HG03025 (cell line): Measurements from ENCODE around the gene IGFLR1.

ENCODE experiments used
- ATAC-seq: cut with Tn5 transposase; IDR thresholded peaks from one replicate; pipeline ENCODE4 v1.9.1; 2021; ENCODE audit warnings: mild to moderate bottlenecking, moderate library complexity; ENCODE audit not compliant: unreplicated experiment, low FRiP score

Gene IGFLR1

DNA sequence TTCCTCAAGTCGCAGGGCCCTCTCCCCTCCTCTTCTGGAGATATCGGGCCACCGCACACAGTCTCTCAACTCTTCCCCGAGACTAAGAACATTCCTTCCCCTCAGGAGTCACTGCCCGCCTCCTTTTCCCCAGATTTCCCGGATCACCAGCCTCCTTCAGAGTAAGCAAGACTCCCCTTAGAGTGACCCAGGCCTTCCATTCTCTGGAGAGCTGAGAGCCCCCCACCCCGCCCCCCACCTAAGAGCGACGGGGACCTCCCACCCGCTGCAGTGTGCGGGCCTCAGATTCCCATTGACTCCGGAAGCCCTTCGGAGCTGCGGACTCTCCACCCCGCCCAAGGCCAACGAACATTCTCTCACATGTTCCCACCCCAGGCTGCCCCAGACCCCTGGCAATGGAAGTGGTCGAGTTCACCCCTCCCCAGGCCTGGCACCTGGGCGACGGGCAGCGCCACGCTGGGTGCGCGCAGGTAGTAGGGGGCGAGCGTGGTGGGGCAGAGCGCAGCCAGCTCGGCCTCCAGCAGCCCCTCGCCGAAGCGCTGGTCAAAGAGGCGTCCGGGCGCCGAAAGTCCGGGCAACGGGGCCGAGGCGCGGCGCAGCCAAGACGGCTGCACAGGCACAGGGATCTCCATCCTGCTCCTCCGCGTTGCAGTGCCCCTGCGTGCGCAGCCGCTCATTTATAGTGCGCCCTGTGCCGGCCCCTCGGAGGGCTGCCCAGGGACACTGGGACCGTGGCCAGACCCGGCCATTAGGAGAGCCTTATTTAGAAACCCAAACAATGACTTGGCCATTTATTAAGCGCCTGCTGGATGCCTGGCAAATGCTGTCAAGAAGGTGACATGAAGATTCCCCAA, 14.4 kb upstream of the IGFLR1 start, which contains the start of gene HSPB6:
HSPB6 (minus strand) TSS at position 653 of the 854 bp plus-strand sequence; CDS start at position 632, 21 bp downstream.
- no peak for ATAC-seq

- ATAC-seq = no peak
Observed at GRCh38 chr19:35755550-35756376, 13.5 kb upstream of the IGFLR1 start.

DNA sequence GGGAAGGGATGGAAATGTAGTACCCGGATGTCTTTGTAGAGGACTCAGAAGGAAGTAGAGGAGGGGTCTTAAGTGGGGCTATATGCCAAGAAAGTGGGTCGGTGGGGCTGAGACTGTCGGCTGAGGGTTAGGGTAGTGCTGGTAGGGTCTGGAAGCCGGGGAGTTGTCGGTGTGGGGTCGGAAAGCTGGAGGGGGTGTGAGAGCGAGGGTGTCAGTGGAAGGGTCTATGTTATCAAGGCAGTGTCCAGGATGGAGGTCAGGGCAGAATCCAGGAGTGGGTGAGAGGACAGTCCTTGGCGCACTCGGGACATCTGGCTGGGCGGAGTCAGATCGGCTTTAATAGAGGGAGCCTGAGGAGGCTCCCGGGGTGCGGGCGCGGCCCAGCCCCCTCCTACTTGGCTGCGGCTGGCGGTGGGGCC, 12.9 kb upstream of the IGFLR1 start:
- ATAC-seq = no peak

DNA sequence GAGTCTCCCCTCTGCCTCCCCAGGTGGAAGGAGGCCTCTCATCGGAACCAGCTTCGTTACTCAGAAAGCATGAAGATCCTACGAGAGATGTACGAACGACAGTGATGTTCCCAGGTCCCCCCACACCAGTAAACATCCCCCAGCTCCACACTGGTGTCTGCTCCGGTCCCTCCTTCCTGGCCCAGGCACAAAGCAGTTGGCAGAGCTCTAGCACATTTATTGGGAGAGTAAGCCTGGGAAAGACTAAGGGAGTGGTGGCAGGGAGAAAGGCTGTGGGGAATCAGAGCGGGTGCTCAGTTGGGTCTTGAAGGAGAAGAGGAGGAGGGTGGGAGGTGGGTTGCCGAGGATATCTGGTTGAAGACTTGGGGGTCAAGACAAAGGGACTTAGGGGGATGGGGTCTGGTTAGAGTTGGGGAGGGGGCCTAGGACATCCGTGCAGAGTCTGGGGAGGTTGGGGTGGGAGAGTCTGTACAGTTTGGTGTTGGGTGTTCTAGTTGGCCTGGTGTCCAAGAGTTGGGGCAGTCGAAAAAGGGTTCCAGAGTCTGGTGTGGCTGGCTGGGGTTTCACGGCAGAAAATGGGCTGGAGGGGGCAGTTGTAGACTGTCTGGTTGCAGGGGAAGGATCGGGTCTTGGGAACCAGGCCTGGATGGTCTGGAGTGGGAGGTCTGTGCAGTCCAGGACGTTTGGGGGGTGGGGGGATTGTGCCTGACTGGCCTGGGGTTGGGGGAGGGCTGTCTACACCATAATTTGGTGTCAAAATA, 12.3 kb upstream of the IGFLR1 start:
- ATAC-seq = no peak

GRCh38 chr19:35753634-35754369, 11.6 kb upstream of the IGFLR1 start:
- ATAC-seq = no peak

GRCh38 chr19:35752746-35753350, 10.6 kb upstream of the IGFLR1 start:
- no peak for ATAC-seq

DNA sequence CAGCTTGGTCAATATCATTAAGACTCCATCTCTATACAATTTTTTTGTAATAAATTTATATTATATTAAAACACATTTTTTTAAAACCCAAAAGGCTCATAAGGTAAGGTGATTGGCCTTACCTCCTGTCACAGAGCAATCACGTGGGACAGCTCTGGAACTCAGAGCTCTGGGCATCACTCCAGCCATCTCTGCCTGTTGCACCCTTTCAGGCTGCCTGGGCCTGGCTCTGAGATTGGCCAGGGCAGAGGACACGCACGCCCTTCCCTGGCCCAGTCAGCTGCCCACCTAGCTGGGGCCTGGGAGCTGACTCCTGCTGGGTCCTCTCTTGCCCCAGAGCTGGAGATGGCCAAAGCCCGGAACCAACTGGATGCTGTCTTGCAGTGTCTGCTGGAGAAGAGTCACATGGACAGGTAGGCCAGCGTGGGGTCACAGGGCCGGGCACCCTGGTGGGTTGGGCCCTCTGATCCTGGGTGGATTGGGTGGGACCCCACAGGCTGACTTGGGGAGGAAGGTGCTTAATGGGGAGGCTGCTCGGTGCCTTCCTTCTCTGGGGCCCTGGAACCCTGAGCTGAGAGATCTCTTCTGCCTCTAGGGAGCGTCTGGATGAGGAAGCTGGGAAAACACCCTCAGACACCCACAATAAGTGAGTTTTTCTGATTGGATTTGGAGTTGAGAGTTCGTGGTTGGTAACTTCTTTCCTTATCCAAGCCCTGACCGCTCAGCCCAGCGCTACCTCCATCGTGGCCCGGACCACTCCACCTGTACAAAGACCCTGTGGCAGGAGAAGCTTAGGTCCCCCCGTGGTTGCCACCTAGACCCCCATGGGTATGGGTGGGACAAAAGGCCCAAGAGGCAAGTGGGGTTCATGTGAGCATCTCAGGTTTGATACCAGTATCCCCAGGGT, 9.8 kb upstream of the IGFLR1 start:
- no peak for ATAC-seq

GRCh38 chr19:35750167-35750566, 7.9 kb upstream of the IGFLR1 start:
- ATAC-seq = no peak

- ATAC-seq = peak; percentile 46
Observed at GRCh38 chr19:35748106-35749020, 6.1 kb upstream of the IGFLR1 start, which contains the start of gene LIN37. Gene LIN37, plus strand, starts transcription at chr19:35748576. Its CDS starts 149 bp downstream, at chr19:35748725.

GRCh38 chr19:35746531-35746930, 4.3 kb upstream of the IGFLR1 start:
- ATAC-seq = no peak

DNA sequence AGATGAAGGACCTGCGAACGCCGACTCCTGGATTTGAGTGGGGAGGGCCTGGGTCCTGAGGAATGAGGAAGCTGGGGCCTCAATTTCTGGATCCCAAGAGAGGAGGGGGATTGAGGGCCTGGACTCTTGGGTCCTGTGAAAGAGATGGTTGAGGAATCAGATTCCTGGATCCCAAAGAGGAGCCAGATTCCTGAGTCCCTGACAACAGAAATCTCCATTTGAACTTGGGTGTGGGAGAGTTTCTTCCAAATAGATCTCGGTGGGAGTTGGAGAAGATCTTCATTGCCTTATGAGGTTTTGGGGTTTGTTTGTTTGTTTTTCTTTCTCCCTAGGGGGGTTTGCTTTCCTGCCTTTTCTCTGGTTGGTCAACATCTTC, 3.8 kb upstream of the IGFLR1 start:
- no peak for ATAC-seq

DNA sequence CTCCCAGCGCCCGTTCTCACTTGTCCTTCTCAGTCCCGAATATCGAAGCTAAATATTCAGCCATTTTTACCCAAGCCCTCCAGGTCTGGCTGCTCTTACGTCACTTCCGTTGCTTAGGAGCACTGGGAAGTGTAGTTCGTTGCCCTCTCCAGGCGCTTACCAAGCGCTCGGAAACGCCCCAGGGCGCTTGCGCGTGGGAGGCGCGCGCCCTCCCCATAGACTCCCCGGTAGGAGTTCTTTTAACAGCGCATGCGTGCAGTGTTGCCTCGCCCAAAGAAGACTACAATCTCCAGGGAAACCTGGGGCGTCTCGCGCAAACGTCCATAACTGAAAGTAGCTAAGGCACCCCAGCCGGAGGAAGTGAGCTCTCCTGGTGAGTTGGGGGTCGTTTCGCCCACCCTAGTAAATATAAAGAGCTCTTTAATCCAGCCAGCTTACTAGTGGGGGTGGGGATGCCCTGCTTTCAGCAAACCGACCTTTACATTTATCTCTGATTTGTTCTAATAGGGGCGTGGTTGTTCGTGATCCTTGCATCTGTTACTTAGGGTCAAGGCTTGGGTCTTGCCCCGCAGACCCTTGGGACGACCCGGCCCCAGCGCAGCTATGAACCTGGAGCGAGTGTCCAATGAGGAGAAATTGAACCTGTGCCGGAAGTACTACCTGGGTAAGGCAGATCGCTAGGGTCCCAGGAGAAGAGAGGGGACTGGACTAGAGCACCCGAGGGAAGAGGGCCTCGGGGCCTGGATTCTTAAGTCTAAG, 3.3 kb upstream of the IGFLR1 start, which contains the start of the genes PSENEN and U2AF1L4:
PSENEN (plus strand) TSS at position 324 of the 759 bp plus-strand sequence; CDS start at position 604, 280 bp downstream.
U2AF1L4 (minus strand) TSS at position 91 of the 759 bp plus-strand sequence; CDS start at position 64, 27 bp downstream.
- ATAC-seq = peak; percentile 37

DNA sequence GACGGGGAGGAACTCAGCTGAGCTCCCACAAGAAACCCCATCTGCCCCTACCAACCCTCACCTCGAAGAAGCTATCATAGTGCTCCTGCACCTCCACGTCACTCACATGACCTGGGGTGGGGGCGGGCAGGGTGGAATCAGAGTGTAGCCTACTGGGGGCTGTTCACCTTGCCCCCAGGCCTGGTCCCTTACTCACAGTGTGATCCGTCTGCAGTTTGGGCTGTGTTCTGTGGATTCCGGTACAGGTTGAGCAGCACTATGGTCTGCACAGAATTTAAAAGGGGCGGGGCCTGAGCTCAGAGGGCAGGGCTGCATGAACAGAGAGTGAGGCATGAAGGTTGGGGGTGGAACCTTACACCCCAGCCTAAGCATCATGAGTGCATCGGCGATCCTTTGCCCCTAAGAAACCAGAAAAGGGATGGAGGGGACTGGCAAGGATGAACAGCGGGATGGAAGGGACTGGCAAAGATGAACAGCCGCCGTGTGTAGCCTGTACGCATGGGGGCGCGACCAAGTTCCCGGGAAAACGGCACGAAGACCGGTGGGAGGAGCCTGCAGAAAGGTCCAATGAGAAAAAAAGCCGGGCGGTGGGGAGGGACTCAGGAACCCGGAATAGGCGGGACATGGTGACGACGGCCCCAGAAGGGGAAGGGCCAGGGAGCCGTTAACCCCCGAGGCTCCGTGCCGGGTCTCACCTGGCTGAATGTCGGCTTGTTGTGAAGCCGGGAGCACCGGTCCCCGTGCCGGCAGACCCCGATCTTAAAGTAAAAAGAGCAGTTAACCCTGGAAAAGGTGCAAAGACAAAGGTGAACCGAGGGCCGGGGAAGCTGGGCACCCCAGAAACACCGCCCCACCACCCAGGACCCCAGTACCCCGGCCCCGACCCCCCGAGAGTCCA, 2.4 kb upstream of the IGFLR1 start:
- peak; percentile 46 for ATAC-seq

GRCh38 chr19:35743640-35744429, 1.6 kb upstream of the IGFLR1 start:
- no peak for ATAC-seq

- ATAC-seq = no peak
Observed at GRCh38 chr19:35741203-35741515, 1.1 kb downstream of the IGFLR1 start.
